HUES48 (cell line): ENCODE results near the gene FAM136A.

Experiments
- H3K27ac ChIP-seq: one replicate; pipeline ENCODE4 v1.7.0; 2013; ENCODE audit warnings: low read depth, low read length, inconsistent platforms
- H3K27me3 ChIP-seq: 2 replicates; pipeline ENCODE4 v1.6.1; 2013; ENCODE audit warnings: mild to moderate bottlenecking, low read length; ENCODE audit not compliant: control insufficient read depth, insufficient read depth
- H3K36me3 ChIP-seq: 2 replicates; pipeline ENCODE4 v1.6.1; 2013; ENCODE audit warnings: low read length; ENCODE audit not compliant: control insufficient read depth, insufficient read depth
- H3K4me1 ChIP-seq: 2 replicates; pipeline ENCODE4 v1.6.1; 2013; ENCODE audit warnings: mild to moderate bottlenecking, low read length; ENCODE audit not compliant: control insufficient read depth, insufficient read depth
- H3K4me3 ChIP-seq: 2 replicates; pipeline ENCODE4 v1.5.1; 2013; ENCODE audit warnings: mild to moderate bottlenecking, low read depth, low read length
- H3K9ac ChIP-seq: 2 replicates; pipeline ENCODE4 v1.6.1; 2013; ENCODE audit warnings: mild to moderate bottlenecking, low read depth, low read length, moderate library complexity
- H3K9me3 ChIP-seq: 2 replicates; pipeline ENCODE4 v1.6.1; 2013; ENCODE audit warnings: low read length; ENCODE audit not compliant: control insufficient read depth, insufficient read depth

FAM136A gene

DNA sequence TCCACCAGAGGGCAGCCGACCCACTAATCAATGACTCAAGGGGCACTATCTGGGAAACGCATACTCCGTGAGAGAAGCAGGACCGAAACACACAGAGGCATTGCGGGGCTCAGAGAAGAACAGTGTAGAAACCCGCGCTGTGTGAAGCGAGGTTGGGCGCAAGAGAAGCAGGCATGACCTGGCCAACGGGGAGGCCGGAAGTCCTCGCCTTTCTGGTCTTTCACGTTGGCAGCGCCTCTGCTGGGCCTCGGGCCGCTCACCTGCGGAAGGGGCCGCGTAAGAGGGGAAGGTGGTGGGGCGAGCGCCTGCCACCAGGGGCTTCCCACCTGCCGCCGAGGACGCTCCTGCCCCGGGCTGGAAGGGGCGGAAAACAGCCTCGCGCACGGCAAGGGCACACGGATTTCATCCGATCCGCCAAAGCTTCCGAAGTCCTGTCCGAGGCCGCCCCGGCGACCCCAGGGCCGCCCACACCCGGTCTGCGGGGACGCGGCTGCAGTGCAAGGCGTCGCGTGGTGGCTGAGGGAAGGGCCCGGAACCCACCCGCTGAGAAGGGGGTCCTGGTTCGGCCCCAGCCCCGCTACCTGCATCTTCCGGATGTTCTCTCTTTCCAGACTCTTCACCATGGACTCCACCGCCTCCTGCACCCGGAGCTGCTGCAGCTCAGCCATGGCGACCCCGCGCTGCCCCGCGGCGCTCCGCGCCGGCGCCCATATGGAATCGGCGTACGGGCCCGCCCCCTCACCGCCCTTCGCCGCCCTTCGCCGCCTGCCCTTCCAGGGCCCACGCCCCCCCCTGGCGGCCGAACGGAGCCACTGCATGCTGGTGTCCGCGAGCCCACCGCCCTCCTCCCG, at the start of gene FAM136A:
Gene FAM136A, minus strand, starts transcription at position 724 of the 851 bp plus-strand sequence. Its CDS starts 56 bp downstream, at position 668.
- peaks cover 37% of the 10 kb centered on the region for H3K36me3 ChIP-seq
- H3K9ac ChIP-seq, result peak within 1 kb of the TSS; percentile 97
- H3K9me3 ChIP-seq, result no peaks in the 10 kb centered on the region
- H3K4me1 ChIP-seq, result peaks cover 6% of the 10 kb centered on the region
- H3K27ac ChIP-seq, result peak within 1 kb of the TSS; percentile 90
- no peaks in the 10 kb centered on the region for H3K27me3 ChIP-seq
- H3K4me3 ChIP-seq, result peak within 1 kb of the TSS; percentile 91

DNA sequence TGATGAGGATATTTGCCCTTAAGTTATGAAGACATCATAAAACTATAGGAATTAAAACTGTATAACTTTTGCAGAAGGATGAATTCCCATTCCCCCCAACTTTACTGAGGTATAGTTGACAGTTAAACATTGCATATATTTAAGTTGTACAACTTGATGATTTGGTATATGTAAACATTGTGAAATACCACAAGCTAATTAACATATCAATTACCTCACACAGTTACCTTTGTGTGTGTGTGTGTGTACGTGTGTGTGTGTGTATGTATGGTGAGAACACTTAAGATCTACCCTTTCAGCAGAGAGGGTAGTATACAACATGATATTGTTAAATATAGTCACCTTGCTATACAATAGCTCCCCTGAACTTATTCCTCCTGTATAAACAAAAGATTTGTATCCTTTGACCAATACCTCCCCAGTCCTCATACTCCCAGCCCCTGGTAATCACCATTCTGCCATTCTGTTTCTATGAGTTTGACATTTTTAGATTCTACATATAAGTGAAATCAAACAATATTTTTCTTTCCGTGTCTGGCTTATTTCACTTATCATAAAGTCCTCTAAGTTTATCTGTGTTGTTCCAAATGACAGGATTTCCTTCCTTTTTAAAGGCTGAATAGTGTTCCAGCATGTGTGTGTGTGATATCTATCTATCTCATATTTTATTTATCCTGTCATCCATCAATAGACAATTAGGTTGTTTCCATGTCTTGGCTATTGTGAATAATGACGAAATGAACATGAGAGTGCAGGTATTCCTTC, 48.2 kb upstream of the FAM136A start:
- no peak overlapping the region for H3K27ac ChIP-seq
- no peak overlapping the region for H3K4me3 ChIP-seq
- peaks cover 10% of the 10 kb centered on the region; the same call in 1 of the 2 replicates for H3K27me3 ChIP-seq
- H3K9ac ChIP-seq, result no peak overlapping the region
- no peaks in the 10 kb centered on the region for H3K36me3 ChIP-seq
- no peaks in the 10 kb centered on the region for H3K9me3 ChIP-seq
- no peaks in the 10 kb centered on the region for H3K4me1 ChIP-seq

DNA sequence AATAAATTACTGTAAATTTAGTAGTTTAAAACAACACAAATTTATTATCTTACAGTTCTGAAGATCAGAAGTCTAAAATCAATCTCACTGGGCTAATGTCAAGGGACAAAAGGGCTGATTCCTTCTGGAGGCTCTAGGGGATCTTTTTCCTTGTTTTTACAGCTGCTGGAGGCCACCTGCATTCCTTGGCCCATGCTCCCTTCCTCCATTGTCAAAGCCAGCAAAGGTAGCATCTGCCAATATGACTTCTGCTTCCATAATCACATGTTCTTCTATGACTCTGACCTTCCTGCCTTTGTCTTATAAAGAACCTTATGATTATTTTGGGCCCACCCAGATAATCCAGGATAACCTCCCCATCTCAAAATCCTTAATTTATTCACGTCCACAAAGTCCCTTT, 46.0 kb upstream of the FAM136A start:
- Histone ChIP-seq H3K4me1 (no peaks in the 10 kb centered on the region), H3K36me3 (no peaks in the 10 kb centered on the region), H3K9ac (no peak overlapping the region), H3K27ac (no peak overlapping the region), H3K9me3 (no peaks in the 10 kb centered on the region), H3K4me3 (no peak overlapping the region), H3K27me3 (peaks cover 22% of the 10 kb centered on the region)

DNA sequence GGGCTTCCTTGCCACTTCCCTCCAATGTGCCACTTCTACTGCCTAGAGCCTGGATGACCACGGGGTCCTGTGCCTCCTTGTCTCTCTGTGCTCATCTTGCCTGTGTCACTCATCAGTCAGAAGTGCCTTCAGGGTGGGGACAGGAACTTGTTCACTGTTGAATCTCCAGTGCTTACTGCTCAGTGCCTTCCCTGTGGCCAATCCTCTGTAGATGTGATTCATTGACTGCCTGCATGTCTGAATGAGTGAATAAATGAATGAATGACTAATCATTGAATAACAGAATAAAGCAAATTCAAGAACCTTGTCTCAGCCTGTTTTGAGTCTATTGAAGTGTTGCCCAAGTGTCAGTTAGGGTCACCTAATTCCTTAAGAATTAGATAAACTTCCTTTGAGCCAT, 42.3 kb upstream of the FAM136A start:
- H3K9me3 ChIP-seq, result no peaks in the 10 kb centered on the region
- H3K27me3 ChIP-seq, result peaks cover 25% of the 10 kb centered on the region
- H3K4me3 ChIP-seq, result no peak overlapping the region
- H3K27ac ChIP-seq, result no peak overlapping the region
- no peak overlapping the region for H3K9ac ChIP-seq
- no peaks in the 10 kb centered on the region for H3K4me1 ChIP-seq
- no peaks in the 10 kb centered on the region for H3K36me3 ChIP-seq

DNA sequence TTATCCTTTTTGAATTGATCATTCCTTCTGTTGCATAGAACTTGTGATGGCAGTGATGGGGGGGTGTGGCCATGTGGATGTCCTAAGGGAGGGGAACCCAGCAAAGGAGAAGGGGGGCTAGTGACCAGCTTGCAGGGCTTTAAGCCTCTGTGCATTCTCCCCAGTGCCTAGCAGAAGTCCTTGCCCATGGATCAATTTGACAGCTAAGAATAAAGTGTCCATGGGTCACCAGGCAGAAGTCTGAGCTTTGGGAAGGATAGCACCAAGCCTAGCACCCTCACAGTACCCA, 39.6 kb upstream of the FAM136A start:
- Histone ChIP-seq H3K9me3 (no peaks in the 10 kb centered on the region), H3K36me3 (no peaks in the 10 kb centered on the region), H3K4me3 (no peak overlapping the region), H3K4me1 (no peaks in the 10 kb centered on the region), H3K27me3 (peaks cover 24% of the 10 kb centered on the region), H3K9ac (no peak overlapping the region), H3K27ac (no peak overlapping the region)

DNA sequence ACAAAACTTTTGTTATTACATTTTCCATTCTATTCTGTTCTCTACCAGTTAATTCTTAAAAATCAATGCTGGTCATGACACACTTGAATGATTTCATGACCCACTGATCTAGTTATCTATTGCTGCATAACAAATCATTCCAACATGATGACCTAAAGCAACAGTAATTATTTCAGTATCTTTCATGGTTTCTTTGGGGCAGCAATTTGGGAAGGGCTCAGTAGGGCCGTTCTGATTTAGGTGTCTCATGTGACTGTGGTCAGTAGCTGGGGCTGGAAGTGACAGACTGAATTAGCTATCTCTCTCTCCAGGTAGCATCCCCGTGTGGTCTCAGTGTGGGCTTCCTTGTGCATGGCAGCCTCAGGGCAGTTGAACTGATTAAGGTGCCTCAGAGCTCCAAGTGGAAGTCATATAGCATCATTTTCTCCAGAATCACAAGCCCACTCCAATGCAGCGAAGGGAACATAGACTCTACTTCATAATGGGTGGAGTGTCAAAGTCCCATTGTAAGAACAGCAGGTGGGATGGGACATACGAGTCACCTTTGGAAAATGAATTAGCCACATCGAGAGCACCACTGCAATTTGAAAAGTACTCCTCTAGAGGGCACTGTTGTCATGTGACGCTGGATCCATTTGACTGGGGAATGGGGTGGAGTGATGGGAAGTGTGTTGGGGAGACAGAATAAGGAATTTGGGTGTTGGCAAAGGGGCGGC, 39.1 kb upstream of the FAM136A start:
- Histone ChIP-seq H3K4me3 (no peak overlapping the region), H3K27ac (no peak overlapping the region), H3K9ac (no peak overlapping the region), H3K27me3 (peaks cover 20% of the 10 kb centered on the region), H3K9me3 (no peaks in the 10 kb centered on the region), H3K36me3 (no peaks in the 10 kb centered on the region), H3K4me1 (no peaks in the 10 kb centered on the region)

DNA sequence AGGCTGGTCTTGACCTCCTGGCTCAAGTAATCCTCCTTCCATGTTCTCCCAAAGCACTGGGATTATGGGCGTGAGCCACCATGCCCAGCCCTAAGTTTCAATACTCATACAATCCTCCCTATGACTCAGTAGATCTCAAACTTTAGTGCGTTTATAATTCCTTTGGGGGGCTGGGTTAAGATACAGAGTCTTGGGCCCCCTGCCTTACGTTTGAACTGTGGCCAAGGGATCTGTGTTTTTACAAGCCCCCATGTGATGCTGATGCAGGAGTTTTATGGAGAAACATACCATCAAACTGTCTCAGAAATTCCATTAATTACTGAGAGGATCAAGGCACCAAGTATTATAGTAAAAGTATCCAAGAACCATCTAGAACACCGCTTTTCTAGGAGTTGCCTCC, 38.2 kb upstream of the FAM136A start:
- Histone ChIP-seq H3K27me3 (peaks cover 15% of the 10 kb centered on the region), H3K27ac (no peak overlapping the region)

DNA sequence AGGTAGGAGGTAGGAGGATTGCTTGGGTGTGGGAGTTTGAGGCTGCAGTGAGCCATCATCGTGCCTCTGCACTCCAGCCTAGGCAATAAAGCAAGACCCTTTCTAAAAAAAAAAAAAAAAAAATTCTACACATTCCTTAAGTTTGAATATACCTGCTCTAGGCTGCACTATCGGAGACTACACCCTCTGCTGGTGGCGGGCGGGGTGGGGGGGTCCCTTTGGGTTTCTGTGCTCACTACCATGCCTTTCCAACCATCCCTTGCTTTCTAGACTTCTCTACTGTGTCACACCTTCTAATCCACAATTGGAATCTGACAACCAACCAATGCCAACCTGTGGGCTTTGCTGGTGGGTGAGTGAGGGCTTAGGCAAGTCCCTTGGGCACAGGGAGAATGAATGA, 34.7 kb upstream of the FAM136A start:
- Histone ChIP-seq H3K4me1 (no peaks in the 10 kb centered on the region), H3K27me3 (no peaks in the 10 kb centered on the region), H3K27ac (no peak overlapping the region), H3K9me3 (no peaks in the 10 kb centered on the region), H3K4me3 (no peak overlapping the region), H3K36me3 (no peaks in the 10 kb centered on the region), H3K9ac (no peak overlapping the region)

More for the DNA sequence above, 38.2 kb upstream of the FAM136A start:
- no peaks in the 10 kb centered on the region for H3K36me3 ChIP-seq
- H3K4me1 ChIP-seq, result no peaks in the 10 kb centered on the region
- H3K4me3 ChIP-seq, result no peak overlapping the region
- H3K9me3 ChIP-seq, result no peaks in the 10 kb centered on the region
- no peak overlapping the region for H3K9ac ChIP-seq

DNA sequence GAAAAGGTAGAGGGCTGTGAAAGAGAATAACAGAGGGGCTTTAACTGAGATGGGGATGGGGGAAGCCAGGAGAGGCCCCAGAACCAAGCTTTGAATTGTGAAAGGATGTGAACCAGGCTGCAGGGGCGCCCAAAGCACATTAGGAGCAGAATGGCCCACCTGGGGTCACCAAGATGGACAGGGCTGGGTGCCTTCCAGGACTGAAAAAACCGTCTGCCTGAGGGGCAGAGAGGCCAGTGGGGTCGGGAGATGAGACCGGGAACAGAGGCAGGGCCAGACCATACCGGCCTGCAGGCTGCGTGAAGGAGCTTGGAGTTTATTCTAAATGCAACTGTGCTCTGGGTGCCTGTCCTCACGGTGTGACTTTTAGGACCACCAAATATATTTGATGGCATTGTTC, 29.1 kb upstream of the FAM136A start:
- H3K27ac ChIP-seq, result no peak overlapping the region
- H3K4me3 ChIP-seq, result no peak overlapping the region
- H3K27me3 ChIP-seq, result no peaks in the 10 kb centered on the region
- no peaks in the 10 kb centered on the region for H3K36me3 ChIP-seq
- H3K9me3 ChIP-seq, result no peaks in the 10 kb centered on the region
- H3K9ac ChIP-seq, result no peak overlapping the region
- peaks cover 5% of the 10 kb centered on the region; the same call in 1 of the 2 replicates for H3K4me1 ChIP-seq

DNA sequence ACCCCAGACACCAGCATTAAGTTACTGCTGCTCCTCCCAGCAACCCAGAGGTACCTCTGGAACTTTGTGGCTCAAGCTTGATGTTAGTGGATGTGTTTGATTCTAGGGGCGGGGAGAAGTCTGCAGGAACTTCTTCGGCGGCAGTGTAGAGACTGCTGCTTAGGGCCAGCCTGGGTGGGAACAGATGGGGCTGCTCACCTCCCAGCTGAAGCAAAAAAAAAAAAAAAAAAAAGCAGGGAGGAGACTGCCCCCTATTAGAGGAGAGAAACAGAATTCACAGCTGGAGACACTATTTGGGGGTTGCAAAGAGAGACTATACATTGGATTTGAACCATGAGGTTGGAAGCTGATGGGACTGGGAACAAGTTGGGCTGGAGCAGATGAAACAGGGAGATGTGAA, 28.6 kb upstream of the FAM136A start:
- H3K27me3 ChIP-seq, result no peaks in the 10 kb centered on the region
- no peaks in the 10 kb centered on the region for H3K36me3 ChIP-seq
- no peak overlapping the region for H3K4me3 ChIP-seq
- peaks cover 5% of the 10 kb centered on the region; the same call in 1 of the 2 replicates for H3K4me1 ChIP-seq
- H3K27ac ChIP-seq, result no peak overlapping the region
- H3K9ac ChIP-seq, result no peak overlapping the region
- no peaks in the 10 kb centered on the region for H3K9me3 ChIP-seq
